Lung (tissue), 12 donors: ENCODE results near the gene XKR3. TPM values are rescaled to one million over a fixed set of nuclear protein-coding genes. Genes with fewer than 3 reads are reported as not detected.

ENCODE experiments used
- ATAC-seq: fragments of 200-7000 bp; cut with Tn5 transposase; one replicate; pipeline ENCODE4 v1.9.1; 2020; ENCODE audit warnings: moderate number of reproducible peaks; ENCODE audit not compliant: insufficient read depth, low FRiP score
- DNase-seq, 3 donors: peaks; one replicate each; pipeline ENCODE4 v3.0.0-alpha.2; 2013 to 2017
- H3K27ac ChIP-seq, 2 donors: one replicate each; pipeline ENCODE4 v1.5.1; 2013; ENCODE audit warnings: mild to moderate bottlenecking in 2 of 2, moderate library complexity in 2 of 2, control low read depth in 1 of 2, inconsistent platforms in 1 of 2, low read depth in 1 of 2, low read length in 1 of 2
- H3K27me3 ChIP-seq, 3 donors: one replicate each; pipeline ENCODE4 v1.5.1; 2013; ENCODE audit warnings: low read length in 2 of 3; ENCODE audit not compliant: control insufficient read depth in 3 of 3, insufficient read depth in 3 of 3
- H3K36me3 ChIP-seq, 4 donors: one replicate each; pipeline ENCODE4 v1.5.1; 2013; ENCODE audit warnings: low read length in 4 of 4, mild to moderate bottlenecking in 1 of 4, moderate library complexity in 1 of 4; ENCODE audit not compliant: control insufficient read depth in 4 of 4, insufficient read depth in 4 of 4
- H3K4me1 ChIP-seq, 5 donors: one replicate each; pipeline ENCODE4 v1.5.1; 2013; ENCODE audit warnings: low read length in 5 of 5, mild to moderate bottlenecking in 2 of 5, moderate library complexity in 1 of 5; ENCODE audit not compliant: control insufficient read depth in 5 of 5, insufficient read depth in 5 of 5
- H3K4me3 ChIP-seq: one replicate; pipeline ENCODE4 v1.5.1; 2013; ENCODE audit warnings: mild to moderate bottlenecking, control low read depth, moderate library complexity
- H3K9ac ChIP-seq, 2 donors: one replicate each; pipeline ENCODE4 v1.5.1; 2013; ENCODE audit warnings: low read length in 2 of 2, control low read depth in 1 of 2; ENCODE audit not compliant: insufficient read depth in 1 of 2
- H3K9me3 ChIP-seq, 4 donors: one replicate each; pipeline ENCODE4 v1.5.1; 2013; ENCODE audit warnings: low read length in 3 of 4, mild to moderate bottlenecking in 1 of 4, moderate library complexity in 1 of 4; ENCODE audit not compliant: control insufficient read depth in 4 of 4, insufficient read depth in 3 of 4
- WGBS, 2 donors: extraction: QIAGEN DNeasy Blood & Tissue Kit; methylation state at CpG; one replicate each; pipeline ENCODE4 v1.1.7; 2013; 5-methylcytosine and 5-hydroxymethylcytosine counted together
- polyA plus RNA-seq, 2 donors: library from polyadenylated mRNA; stranded (reverse); fragments of 200-250 nt; gene quantifications; one replicate each; pipeline ENCODE4 v1.2.1, GENCODE V29; 2013
- total RNA-seq, 2 donors: library from RNA; depleted of rRNA in 1 of 2; stranded (reverse); fragments of >200 nt in 1 of 2; gene quantifications; one replicate each; pipeline ENCODE4 v1.2.1, GENCODE V29; 2014 to 2021
- TF ChIP-seq, protein P1 (sequence below): IDR thresholded peaks from 2 replicates; pipeline ENCODE4 v1.5.1; 2012; ENCODE audit warnings: mild to moderate bottlenecking; ENCODE audit errors: control extremely low read depth, extremely low read depth
- donor health status: control.
- donor health status: control.
- donor health status: Bipolar disorder and iron deficiency.
- donor health status: healthy.
- donor health status: DM: yes; HTN: yes; CAD: no.

XKR3 gene
- total and polyA plus RNA-seq, 4 donors: 0.07 TPM; not detected in 3

DNA sequence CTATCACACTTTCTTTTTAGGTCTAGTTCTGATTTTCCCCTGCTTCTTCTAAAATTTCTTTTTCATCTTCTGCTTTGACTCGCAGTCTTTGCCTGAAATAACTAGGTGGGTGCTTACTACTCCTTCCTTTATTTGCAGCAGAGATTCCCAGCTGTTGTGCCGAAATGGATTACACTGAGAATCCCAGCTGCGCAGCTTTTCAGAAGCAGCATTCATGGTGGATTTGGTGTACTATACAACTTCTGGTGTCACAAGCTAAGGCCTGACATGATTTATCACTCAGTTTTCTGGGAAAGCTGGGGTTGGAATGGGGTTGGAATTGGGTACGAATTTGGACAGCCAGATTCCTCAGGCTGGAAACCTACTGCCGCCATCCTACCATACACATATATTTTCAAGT lies 6.0 kb upstream of the XKR3 start:
- Histone ChIP-seq H3K27me3 (no peaks in the 10 kb centered on the region), H3K27ac (no peak overlapping the region), H3K4me1 (no peaks in the 10 kb centered on the region), H3K9ac (no peak overlapping the region), H3K9me3 (peaks cover 0 to 5% (median 0%) of the 10 kb centered on the region in 4 donors), H3K36me3 (no peaks in the 10 kb centered on the region), H3K4me3 (no peak overlapping the region)
- TF ChIP-seq, protein P1, sequence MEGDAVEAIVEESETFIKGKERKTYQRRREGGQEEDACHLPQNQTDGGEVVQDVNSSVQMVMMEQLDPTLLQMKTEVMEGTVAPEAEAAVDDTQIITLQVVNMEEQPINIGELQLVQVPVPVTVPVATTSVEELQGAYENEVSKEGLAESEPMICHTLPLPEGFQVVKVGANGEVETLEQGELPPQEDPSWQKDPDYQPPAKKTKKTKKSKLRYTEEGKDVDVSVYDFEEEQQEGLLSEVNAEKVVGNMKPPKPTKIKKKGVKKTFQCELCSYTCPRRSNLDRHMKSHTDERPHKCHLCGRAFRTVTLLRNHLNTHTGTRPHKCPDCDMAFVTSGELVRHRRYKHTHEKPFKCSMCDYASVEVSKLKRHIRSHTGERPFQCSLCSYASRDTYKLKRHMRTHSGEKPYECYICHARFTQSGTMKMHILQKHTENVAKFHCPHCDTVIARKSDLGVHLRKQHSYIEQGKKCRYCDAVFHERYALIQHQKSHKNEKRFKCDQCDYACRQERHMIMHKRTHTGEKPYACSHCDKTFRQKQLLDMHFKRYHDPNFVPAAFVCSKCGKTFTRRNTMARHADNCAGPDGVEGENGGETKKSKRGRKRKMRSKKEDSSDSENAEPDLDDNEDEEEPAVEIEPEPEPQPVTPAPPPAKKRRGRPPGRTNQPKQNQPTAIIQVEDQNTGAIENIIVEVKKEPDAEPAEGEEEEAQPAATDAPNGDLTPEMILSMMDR: no peak
- no peak for DNase-seq
- no peak for ATAC-seq
- WGBS, 2 donors: 89 to 94% methylated on average over 5 of the region's 5 CpGs

DNA sequence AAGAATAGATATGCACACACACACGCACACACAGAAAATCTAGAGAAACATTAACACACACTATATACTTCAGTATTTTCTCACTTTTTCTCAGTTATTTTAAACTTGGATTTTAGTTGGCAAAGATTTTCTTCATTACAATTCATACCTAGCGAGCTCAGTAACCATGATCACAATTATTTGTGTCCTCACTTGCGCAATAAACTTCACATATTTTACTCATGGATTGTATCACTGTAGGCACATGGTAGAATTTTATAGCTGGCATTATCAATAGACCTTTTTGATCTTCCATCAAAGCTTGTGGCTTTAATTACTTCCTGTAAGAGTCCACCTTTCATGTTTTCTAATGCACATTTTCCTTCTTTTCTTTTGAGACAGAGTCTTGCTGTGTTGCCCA lies 4.8 kb upstream of the XKR3 start:
- peaks cover 0 to 5% (median 0%) of the 10 kb centered on the region in 4 donors for H3K9me3 ChIP-seq
- no peak overlapping the region for H3K9ac ChIP-seq
- H3K27ac ChIP-seq: no peak overlapping the region
- ATAC-seq (no peak), DNase-seq (no peak)
- 86 to 92% methylated on average over 3 of the region's 3 CpGs for WGBS, 2 donors
- no peak overlapping the region for H3K4me3 ChIP-seq
- no peaks in the 10 kb centered on the region for H3K36me3 ChIP-seq
- H3K4me1 ChIP-seq: no peaks in the 10 kb centered on the region
- TF ChIP-seq, protein P1: no peak
- no peaks in the 10 kb centered on the region for H3K27me3 ChIP-seq

DNA sequence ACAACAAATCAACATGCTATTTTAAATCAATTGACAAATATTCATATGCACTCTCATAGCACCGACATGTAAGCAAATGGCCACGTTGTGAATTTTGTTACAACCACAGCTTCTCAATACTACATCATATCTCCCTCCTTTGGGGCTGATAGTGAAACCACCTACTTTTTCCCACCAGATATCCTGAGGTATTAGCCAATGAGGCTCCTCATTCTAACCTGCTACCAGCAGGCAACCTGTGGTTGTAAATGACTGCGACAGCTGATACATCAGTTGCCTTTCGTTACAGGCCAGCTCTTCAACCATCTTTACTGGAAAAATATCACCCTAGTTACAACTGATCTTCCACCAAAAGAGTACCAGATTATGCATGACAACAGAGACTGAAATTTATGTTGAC lies 3.7 kb upstream of the XKR3 start:
- no peaks in the 10 kb centered on the region for H3K27me3 ChIP-seq
- no peak for ATAC-seq

More for the DNA sequence above, 3.7 kb upstream of the XKR3 start:
- no peak overlapping the region for H3K4me3 ChIP-seq
- TF ChIP-seq, protein P1: no peak
- DNase-seq: no peak
- WGBS, 2 donors: 75 to 90% methylated on average over 4 of the region's 4 CpGs
- H3K4me1 ChIP-seq: no peaks in the 10 kb centered on the region
- H3K9ac ChIP-seq: no peak overlapping the region
- H3K27ac ChIP-seq: no peak overlapping the region
- H3K36me3 ChIP-seq: no peaks in the 10 kb centered on the region
- H3K9me3 ChIP-seq: peaks cover 0 to 3% (median 0%) of the 10 kb centered on the region in 4 donors
